ENCODE data around the gene ADTRP.

Gene ADTRP

DNA sequence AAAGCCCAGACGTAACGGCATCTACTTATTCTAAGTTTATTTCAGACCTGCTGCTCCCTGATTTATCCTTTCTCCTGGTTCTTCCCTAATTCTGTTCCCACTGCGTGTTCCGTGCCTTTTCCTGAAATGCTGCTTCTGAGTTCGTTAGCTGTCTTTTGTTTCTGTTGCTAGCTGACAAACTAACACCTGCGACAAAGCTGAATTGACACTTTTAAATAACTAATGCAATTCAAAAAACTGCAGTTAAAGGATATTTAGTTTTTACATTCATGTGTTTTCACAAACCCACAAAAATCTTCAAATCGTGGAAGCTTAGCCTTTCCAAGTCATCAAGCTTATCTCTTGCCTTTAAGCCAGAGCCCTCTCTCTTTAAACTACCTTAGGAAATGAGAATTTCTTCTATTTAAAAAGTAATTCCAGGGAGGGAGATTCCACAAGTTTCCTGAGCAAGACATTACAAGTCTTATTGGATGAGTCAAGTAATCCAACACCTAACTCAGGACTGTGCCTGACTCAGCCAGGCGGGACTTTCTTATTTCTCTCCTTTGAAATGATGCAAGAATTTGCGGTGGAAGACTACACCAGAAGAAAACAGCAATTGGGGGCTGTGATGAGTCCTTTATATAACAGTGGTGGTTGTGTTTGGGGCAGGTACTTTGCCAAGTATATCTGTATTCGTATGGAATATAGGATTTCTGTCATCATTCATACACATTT lies 6.3 kb downstream of the ADTRP start:
- no peak for DNase-seq

DNA sequence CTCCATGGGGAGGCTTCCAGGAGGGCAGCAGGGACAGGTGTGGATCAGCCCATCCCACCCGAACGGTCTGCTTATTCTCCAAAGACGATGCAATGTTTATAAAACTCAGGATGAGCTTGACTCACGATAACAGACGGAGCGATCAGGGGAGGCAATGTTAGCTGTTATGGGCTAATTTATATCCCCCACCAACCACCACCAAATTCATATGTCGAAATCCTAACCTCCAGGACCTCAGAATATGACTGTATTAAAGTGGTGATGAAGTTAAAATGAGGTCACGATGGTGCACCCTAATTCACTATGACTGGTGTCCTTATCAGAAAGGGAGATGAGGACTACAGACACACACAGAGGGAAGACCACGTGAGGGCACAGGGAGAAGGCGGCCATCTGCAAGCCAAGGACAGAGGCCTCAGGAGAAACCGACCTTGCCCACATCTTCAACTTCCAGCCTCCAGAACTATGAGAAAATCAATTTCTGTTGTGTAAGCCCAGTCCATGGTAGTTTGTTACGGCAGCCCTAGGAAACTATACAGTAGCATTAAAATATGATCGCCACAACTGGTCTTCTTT lies 7.0 kb downstream of the ADTRP start:
- DNase-seq: no peak

DNA sequence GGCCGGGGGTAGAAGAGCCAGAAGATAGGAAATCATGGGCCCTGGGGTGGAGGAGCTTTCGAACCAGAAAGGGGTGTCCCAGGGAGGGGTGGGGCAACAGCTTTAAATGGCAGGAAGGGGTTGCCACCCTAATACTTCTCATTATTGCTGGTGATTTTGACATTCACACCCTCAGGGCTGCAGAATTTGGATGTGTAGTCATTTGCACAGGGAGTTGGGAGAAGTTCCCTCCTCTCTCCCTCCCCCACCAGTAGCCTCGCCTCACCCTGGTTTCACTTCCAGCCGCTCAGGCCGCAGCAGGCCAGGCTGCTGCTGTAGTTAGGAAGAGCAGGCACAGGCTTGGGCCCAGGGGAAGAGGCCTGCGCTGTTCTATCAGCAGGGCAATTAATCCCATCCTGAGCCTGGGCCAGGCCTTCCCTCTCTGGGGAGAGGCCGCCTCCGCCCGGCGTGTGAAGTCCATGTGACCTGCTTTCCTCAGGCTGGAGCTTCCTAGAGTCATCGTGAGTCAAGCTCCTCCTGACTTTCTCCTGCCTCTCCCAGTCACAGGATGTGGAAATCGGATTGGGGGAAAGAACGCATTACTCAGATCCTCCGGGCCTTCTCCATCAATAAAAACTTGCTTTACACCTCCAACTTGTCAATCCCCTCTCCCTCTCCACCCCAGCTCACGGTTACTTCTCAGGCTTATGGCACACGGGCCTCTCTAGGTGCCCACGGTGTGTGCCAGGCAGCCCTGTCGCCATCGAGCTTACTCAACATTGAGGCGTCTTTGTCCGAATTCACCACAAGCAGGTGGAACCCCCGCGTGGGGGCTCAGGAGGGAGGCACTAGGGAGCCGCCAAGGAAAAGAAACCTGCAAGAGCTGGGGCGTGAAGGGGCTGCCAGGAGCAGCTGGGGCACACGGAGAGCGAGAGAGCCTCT lies 7.8 kb downstream of the ADTRP start:
- DNase-seq: no peak

DNA sequence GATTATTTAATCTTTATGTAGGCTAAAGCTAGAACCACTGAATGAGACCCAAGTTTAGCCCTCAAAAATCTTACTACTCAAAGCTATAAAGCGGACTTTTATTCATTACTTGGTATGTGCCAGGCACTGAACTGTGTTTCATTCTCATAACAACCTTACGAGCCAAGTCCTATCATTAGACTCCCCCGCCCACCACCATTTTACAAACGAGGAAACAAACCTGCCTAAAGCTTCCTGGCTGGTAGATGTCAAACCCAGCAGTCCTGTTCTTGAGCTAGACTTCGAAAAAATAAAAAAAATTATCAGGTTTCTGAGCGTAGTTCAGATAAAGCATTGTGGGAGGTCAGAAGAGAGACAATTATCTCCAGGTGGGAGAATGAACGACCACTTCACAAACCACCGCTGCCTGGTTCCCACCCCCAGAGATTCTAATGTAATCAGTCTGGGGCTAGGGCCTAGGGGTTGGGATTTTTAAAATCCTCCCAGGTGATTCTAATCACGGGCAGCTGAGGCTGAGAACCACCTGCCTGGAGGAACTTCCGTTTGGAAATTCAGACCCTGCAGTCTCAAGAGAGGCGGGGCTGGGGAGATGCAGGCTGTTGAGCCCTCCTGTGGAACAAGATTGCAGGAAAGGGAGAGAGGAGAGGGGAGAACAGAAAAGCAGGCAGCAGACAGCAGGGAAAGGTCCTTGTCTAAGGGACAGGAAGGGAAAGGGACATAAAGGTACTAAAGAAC lies 8.6 kb downstream of the ADTRP start:
- no peak for DNase-seq

DNA sequence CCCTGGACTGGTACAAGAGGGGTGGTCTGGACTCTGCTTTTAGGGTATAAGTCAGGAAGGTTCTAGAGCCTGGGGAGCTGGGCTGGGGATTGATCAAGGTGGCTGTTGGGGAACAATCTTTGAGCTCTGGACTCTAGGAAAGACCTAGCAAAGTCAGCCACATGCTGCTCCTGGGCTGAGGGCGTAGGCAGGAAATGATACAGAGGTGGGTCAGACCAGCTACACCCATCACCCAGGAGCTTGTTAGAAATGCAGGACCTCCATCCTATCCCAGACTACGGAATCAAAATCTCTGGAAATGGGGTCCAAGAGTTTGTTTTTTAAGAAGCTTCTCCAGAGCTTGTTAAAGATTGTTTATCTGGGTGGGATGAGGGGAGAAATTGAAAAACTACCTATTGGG lies 9.4 kb downstream of the ADTRP start:
- DNase-seq: no peak

DNA sequence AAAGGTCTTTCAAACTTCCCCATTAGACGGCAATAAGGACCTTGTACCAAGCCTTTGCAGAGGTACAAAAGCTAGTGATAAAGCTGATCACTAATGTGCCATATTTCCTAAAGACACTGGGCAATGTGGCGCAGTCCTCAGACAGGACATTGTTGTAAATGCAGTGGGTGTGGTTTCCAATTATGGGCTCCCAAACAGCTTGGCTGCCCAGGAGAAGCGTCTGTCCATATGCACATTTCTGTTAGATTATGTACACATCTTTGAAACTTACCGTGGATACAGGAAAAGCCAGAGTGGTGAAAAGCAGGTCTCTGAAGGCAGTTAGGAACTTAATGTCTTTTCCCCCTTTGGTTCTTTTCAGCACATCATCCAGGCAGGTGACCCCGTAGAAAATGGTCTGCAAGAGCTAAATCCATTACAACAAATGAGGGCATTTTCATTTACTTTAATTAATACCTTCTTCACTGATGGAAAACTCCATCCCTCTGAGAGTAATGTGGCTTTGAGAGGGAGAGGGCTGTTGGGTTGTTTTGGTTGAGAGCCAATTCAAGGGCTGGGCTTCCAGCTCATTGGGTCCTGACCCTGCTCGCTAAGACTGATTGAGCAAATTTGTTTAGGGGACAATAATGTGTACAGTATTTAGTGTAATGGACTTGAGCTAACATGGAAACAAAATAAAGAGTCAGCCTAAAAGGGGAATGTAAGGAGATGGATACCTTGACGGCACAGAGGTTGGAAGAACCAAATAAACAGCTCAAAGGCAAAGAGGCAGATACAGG lies 10.4 kb downstream of the ADTRP start:
- DNase-seq: no peak

DNA sequence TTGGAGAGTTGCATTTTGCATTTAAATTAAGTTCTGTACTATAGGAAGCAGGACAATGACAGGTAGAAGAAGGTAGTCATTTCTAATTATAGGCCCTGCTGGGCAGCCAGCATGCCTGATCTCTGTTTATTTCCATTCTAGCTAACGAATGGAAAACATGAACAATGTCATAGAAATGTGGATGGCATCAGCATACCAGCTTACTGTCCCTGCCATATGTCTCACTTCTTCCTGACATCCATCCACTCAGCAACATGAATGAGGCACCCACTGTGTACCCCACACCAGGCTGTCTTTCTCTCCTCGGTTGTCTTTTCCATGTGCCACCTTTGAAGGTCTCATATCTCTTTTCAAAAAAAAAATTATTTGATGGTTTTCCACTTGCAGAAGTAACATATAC lies 11.1 kb downstream of the ADTRP start:
- no peak for DNase-seq

DNA sequence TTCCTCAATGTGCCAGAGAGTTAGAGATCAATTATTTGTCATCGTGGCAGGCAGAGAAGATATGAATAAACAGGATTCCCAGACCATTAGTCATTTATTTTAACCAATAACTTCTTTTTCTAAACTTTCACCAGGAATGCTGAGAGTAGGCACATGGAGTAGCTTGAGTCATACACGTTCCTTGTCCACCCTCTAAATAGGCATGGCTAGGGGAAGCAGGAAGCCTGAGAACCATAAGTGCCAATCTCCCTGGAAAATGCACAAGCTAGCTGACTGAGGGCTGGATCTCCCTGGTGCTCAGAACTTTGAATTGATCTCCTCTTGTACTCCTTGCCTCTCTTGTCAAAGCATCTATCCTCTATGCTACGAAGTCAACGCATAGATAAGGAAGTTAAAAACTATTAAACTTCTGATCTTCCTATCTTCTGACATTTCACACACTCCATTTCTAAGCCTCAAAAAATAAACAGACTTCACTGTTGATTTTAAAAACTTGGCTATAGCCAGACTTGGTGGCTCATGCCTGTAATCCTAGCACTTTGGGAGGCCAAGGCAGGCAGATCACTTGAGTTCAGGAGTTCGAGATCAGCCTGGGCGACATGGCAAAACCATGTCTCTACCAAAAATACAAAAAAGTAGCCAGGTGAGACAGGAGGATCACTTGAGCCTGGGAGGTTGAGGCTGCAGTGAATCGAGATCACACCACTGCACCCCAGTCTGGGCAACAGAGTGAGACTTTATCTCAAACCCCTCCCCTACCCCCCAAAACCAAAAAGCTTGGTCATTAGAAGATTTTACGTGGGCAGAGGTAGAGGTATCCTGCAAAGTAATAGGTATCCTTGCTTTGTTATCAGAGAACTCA lies 11.8 kb downstream of the ADTRP start:
- DNase-seq: no peak

DNA sequence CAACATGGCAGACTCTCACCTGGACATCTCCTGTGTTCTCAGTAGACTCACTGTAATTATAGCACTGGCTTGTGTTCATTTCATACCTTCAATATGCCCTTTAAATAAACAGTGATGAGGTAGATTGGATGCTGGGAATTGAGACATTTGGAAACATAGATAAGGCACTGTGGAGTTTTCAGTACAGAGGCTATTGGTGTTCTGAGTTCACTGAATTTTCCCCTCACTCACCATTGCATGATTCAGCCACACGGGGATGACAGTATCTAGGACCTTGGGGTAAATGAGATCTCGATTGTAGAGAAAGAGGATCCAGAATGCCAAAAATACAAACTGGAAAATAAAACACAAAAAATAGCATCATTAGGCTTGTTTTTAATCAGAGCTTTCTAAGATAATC lies 12.6 kb downstream of the ADTRP start:
- no peak for DNase-seq

DNA sequence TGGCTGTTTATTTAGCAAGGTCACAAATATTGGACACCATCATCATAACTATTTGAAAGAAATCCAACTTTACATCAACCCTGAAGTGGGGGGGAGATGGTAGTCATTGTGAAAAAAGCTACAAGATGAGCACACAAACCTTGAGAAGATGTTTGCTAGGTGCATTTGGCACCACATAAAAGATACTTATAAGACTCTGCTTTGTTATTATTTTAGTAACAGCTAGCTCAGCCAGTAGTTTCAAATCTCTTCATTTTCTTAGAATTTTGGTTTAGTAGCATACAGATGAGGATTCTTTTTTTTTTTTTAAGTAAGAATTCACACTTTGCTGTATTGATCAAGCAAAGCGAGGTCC lies 14.4 kb downstream of the ADTRP start:
- DNase-seq: peak in 1 of 6 experiments; percentile 5

DNA sequence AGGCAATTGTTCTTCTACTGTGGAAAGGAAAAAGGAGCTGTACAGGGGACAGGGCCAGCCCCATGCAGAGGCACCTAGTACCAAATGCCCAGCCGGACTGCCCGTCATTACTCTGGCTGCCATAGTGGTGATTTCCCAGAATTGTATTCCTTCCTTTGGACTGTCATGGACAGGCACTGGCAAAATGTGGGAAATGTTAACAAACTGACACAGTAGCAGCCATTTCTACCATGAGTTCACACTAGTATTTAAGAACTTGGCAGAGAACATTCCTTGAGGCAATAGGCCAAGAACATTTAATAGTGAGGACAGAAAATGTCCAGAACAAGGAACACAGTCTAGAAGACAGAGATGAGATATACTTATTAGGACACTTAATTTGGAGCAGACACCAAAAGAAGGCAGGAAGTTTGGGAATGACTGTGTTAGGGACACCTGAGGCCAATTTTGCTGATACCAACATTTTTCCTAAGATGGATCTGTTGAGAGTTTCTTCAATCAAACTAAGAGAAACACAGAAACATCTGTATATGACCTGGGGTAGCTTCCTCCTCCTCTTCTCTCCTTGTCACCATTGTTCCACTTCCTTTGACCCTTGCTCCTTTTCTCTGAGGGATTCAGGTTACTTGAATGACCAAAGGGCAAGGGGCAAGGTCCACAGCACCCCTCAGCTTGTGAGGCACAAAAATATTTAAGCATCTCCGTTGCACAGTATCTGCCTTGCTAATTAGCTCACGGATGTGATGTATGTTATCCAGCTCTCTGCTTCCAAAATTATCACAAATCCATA lies 14.9 kb downstream of the ADTRP start:
- DNase-seq: no peak

DNA sequence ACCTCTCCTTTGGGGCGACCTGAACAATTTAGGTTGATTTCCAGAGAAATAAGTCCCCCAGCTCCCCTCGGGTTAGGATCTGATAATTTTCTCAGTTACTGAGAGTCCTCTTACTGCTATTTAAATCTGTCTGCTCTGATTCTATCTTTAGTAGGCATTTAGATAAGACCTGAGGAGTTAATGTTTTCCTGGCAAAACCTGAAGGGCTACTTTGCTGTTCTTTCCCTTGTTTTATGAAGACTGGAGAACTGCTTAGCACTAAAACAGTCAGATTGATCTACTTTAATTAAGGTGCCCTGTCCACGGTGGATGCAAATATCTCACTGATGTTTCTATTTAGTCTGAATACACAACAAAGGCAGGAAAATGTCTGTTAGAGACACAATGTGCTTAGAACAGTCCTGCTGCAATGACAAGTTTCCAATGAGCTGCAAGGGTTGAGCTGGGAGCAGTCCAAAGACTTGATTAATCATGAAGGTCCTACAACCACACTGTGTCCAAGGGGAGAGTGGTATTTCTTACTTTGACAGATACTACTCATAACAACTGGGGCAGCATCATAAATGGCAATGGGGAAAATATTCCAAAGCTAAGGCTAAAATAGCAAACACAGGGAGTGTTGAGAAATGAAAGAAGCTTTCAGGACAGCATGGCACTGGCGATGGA lies 15.7 kb downstream of the ADTRP start:
- DNase-seq: no peak

DNA sequence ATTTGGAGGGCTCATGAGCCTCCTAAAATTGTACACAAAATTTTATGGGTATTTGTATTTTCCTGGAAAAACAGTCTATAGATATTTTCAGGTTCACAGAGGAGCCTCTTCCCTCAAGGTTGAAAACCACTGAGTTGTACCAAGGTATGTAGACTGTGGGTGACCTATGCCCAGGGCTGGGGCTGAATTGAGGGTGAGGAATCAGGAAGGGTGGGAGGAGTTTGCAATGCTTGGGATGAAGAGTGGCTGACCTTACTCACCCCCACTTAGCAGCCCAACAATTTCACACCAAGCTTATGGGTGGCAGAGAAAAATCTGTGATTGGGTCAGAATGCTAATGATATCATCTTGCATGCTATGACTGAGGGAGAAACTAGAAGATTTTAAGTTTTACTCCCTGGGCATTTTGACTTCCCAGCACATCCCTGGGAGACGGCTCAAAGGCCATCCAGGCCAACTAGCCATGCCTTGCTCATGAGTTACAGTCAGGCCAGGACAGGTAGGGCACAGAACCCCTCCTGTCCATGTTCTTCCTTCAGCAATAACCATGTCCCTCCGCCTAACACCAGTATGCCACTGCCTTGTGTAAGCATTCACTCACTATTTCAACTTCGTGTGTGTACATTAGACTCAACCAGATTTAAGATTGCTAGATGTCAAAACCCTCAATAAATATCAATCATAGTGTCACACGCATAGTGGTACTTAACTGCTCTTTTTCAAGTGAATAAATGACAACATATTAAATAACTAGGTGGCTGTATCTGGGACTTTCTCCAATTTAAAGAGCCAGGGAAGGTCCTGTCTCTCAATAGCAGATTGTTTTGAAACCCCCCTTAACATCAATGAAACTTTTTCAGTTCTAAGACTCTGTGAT lies 16.6 kb downstream of the ADTRP start:
- DNase-seq: no peak

DNA sequence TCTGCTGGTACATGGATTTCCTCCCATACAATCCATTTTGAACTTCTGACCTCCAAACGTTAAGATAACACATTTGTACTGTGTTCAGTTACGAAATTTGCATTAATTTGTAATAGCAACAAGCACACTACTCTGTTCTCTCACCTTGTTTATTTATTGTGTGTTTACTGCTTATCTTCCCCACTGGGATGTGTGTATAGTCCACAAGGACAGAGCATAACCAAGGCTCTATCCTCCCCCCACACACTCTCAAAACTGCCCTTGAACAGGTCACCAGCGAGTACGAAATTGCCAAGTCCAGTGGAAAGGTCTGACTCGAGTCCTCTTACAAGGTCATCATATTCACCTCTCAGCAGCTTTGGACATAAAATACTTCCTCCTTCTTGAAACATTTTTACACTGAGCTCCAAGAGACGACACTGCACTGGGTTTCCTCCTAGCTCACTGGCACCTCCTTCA lies 18.6 kb downstream of the ADTRP start:
- no peak for DNase-seq

DNA sequence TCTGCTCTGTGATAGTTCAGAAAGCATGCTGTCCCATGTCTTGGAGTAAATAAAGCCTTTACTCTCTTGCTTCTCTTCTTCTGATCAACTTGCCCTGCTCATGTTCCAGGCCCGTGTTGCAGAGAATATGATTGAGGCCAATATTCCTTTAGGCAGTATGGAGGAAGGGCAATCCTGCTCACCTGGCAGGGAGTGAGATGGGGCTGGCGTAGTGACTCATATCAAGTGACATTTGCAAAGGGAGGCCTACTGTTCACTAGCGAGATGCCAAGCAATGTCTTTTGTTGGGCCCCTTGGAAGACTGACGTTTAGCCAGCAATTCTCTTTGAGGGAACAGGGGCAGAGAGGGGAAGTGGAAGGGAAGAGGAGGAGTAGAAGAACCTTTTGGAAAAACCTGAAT lies 19.7 kb downstream of the ADTRP start:
- no peak for DNase-seq

DNA sequence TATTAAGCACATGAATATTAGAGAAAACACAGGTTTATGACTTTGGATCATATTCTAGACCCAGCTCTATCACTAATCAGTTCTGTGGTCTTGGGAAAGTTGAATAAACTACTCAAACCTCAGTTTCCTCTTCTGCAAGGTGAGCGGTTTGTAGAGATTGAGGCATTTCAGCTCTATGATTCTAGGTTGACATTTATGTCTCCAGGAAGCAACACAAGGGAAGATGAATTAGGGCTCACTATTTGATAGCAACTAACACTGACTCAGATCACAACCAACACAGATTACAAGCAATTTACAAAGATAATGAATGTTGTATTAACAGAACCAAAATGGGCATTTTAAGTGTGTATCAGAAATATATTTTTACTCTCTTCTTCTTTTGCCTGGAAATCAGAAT lies 21.9 kb downstream of the ADTRP start:
- no peak for DNase-seq

DNA sequence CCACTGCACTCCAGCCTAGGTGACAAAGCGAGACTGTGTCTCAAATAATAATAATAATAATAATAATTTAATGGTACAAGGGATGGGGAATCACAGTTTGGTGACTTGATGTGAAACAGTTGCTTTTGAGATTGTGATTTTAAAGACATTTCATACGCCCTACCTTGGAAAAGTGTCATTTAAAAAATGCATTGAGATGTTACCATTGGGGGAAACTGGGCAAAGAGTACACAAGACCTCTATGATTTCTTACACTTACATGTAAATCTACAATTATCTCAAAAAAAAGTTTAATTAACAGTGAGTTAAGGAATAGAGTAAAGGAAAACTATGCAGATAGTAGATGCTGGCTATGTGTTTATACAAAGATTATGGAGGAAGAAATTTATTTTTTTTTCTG lies 22.3 kb downstream of the ADTRP start:
- no peak for DNase-seq

DNA sequence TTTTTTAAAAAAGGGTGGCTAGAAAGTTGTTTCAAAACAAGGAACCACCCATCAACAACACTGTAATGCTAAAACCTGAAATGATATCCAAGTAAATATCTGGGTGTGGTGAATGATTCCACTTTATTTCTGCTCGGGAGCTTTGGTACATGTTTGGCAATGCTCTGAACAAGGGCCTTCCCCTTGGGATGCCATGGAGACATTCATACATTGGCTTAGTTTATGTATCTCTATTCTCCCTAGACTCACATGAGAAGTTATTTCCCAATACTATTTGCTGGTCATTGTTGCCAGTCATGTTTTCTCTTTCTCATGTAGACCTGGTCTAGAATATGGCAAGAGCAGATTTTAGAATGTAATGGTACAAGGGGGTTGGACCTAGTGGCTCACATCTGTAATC lies 22.9 kb downstream of the ADTRP start:
- no peak for DNase-seq

All from stimulated activated naive CD4-positive, alpha-beta T cell (primary cell).